Spleen (tissue), 7 donors: ENCODE results near the gene ADAMTS1.

Experiments
- POLR2A ChIP-seq, 3 donors: fragments of 450-650 bp; IDR thresholded peaks; one replicate each; pipeline ENCODE4 v1.5.1; 2017; ENCODE audit warnings: antibody characterized with exemption in 3 of 3, mild to moderate bottlenecking in 1 of 3
- TF ChIP-seq, protein P1 (sequence below), 11 experiments: fragments of 200-600 bp in 7 of 11; fragments of 450-650 bp in 4 of 11; sonication (generic) in 4 of 11; IDR thresholded peaks in 8 of 11; conservative IDR thresholded peaks in 3 of 11; 1 replicate in 7 of 11; 2 replicates in 4 of 11; pipeline versions ENCODE4 v1.4.0 to v1.8.0; 2016 to 2021; ENCODE audit warnings: antibody characterized with exemption in 11 of 11, inconsistent platforms in 4 of 11, mild to moderate bottlenecking in 1 of 11
- donor health status: DM: no; HTN: no; CAD: no; lungs with moderate emphysema.
- donor health status: DM: no; HTN: no; CAD: no.
- donor health status: DM: no; HTN: no; CAD: no.

DNA sequence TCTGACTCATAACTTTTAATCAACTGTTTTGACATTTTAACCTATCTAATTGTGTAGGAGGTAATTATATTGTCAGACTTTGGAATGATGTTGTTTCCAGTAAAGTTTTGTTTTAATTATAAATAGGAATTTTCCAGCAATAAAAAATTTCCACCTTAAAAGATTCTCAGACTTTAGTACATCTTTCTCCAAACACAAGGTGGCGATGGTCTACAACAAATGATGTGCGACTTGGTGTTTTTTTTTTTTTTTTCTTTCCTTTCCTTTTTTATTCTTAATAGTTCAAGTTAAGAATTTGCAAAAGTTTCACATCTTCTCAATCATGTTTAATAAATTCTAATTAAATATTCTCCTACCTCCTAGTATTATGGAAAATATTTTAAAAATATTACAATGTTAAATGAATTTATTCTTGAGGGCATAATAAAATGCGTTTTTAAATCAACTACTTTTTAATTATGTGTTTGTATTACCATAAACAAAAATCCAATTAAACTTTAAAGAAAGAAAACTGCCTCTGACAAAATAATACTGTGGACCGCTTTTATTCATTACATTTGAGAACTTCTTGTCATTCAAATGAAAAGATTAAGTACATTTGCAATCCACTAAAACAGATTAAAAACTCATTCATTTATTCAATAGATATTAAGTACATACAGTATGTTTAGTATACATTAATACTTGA is 4.4 kb upstream of the ADAMTS1 start:
- TF ChIP-seq, protein P1, sequence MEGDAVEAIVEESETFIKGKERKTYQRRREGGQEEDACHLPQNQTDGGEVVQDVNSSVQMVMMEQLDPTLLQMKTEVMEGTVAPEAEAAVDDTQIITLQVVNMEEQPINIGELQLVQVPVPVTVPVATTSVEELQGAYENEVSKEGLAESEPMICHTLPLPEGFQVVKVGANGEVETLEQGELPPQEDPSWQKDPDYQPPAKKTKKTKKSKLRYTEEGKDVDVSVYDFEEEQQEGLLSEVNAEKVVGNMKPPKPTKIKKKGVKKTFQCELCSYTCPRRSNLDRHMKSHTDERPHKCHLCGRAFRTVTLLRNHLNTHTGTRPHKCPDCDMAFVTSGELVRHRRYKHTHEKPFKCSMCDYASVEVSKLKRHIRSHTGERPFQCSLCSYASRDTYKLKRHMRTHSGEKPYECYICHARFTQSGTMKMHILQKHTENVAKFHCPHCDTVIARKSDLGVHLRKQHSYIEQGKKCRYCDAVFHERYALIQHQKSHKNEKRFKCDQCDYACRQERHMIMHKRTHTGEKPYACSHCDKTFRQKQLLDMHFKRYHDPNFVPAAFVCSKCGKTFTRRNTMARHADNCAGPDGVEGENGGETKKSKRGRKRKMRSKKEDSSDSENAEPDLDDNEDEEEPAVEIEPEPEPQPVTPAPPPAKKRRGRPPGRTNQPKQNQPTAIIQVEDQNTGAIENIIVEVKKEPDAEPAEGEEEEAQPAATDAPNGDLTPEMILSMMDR (IDR thresholded peaks at IDR 0.05 in 8 of 11, conservative IDR thresholded peaks at IDR 0.05 in 3 of 11): peak in 9 of 11 experiments; percentile 19 to 72 (median 39)
- no peak for TF ChIP-seq POLR2A (IDR thresholded peaks at IDR 0.05)
